Measurements from ENCODE around the gene EDIL3.

EDIL3 gene

DNA sequence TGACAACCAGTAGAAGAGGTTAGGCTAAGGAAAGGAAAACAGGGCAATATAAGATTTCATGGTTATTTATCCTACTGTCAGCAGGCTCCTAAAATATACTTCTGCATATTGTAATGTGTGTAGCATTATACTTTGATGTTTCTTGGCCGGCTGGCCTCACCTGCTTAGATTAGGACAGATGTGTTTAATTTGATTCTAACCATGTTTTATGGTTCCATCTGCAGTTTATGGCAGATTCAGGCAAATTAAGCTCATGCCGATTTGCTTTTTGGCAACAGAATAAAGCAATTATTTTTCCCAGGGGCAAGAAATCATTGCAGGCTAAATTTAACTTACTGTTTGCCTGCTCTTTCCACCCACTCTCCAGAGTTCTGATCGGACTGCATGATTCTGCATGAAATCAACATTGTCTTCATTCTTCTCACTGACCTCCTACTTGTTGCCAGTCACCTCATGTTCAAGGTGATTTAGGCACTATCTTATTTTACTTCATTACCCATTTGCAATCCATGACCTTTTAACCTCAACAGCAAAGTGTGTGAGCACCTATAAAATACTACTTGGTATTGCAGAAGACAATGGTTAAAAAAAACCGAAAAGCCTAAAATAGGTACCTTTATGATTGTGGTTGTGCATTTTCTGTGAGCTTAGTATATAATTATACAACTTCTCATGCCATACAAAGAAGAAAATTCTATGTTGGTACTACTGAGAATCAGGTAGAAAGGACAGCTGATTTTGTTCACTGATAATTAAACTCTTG, 125.2 kb downstream of the EDIL3 start:
- no peaks in the 10 kb centered on the region for H3K27me3 Mint-ChIP-seq
- H3K4me3 Mint-ChIP-seq, result no peak overlapping the region
- peaks cover 23% of the 10 kb centered on the region for H3K9me3 Mint-ChIP-seq
- peaks cover 1% of the 10 kb centered on the region for H3K36me3 Mint-ChIP-seq (ENCODE audit: insufficient read depth)
- no peaks in the 10 kb centered on the region for H3K4me1 Mint-ChIP-seq
- ATAC-seq (replicated peaks; ENCODE audit: extremely low read depth, poor library complexity, severe bottlenecking) (no peak), DNase-seq (ENCODE audit: low spot score in 2 of 2) (no peak)
- H3K27ac Mint-ChIP-seq (ENCODE audit: low read depth), result no peak overlapping the region

DNA sequence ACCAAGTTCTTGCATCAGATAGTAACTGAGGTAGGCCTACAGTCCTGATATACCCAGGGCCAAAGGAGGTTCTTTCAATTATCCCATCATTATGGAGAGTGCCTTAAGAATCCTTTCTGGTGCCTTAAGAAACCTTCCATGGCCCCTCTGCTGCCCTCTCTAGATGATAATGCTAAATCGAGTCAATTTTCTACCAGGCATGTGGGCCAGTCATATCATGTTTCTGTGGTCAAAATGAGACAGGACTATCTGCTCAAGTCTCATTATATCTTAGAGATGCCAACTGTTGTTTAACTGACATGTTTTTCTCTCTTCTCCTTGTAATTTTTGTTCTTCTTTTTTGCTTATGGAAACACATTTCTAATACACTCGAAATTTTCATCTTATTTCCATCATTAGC, 127.6 kb downstream of the EDIL3 start:
- H3K27ac Mint-ChIP-seq (ENCODE audit: low read depth), result no peak overlapping the region
- H3K9me3 Mint-ChIP-seq, result peaks cover 25% of the 10 kb centered on the region
- ATAC-seq (replicated peaks; ENCODE audit: extremely low read depth, poor library complexity, severe bottlenecking) (no peak), DNase-seq (ENCODE audit: low spot score in 2 of 2) (no peak)
- H3K36me3 Mint-ChIP-seq (ENCODE audit: insufficient read depth), result peaks cover 1% of the 10 kb centered on the region
- H3K4me3 Mint-ChIP-seq, result no peak overlapping the region
- no peaks in the 10 kb centered on the region for H3K27me3 Mint-ChIP-seq
- no peaks in the 10 kb centered on the region for H3K4me1 Mint-ChIP-seq

DNA sequence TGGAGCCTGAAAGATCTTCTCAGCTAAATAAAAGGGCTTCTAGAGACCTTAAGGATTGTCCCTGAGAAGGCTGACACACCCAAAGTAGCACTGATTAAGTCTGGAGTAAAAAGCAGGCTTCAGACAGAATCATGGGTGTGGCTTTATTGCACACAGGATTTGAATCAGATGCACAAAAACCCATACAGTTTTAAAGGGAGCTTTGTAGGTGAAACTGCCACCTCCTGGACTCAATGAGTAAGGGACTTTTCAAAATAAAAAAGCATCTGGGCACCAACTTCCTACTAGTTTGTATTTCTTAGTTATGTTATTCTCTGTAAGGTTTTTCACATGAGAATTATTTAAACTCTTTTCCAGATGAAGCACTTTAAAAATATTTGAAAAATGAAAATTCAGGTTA, 129.4 kb downstream of the EDIL3 start:
- ATAC-seq (replicated peaks; ENCODE audit: extremely low read depth, poor library complexity, severe bottlenecking) (no peak), DNase-seq (ENCODE audit: low spot score in 2 of 2) (no peak)
- no peak overlapping the region for H3K27ac Mint-ChIP-seq (ENCODE audit: low read depth)
- H3K4me3 Mint-ChIP-seq, result no peak overlapping the region
- peaks cover 1% of the 10 kb centered on the region for H3K36me3 Mint-ChIP-seq (ENCODE audit: insufficient read depth)
- H3K4me1 Mint-ChIP-seq, result no peaks in the 10 kb centered on the region
- peaks cover 25% of the 10 kb centered on the region for H3K9me3 Mint-ChIP-seq
- H3K27me3 Mint-ChIP-seq, result no peaks in the 10 kb centered on the region

DNA sequence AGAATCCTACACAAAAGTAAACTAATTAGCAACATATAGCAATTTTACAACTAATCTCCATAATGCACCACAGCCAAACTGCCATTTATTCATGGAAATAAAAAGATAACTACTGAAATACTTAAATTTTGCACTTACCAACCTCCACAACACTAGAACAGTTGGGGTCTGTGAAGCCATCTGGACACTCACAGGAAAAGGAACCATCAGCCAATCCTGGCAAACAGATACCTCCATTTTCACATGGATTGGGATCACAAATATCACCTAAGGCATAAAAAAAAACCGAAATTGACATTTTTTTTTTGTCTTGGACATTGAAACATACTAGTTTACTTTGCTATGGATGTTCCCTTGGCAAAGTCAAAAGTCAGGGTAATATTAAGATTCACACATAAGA, 130.7 kb downstream of the EDIL3 start:
- ATAC-seq (replicated peaks; ENCODE audit: extremely low read depth, poor library complexity, severe bottlenecking) (no peak), DNase-seq (ENCODE audit: low spot score in 2 of 2) (no peak)
- H3K27me3 Mint-ChIP-seq, result no peaks in the 10 kb centered on the region
- H3K27ac Mint-ChIP-seq (ENCODE audit: low read depth), result no peak overlapping the region
- peaks cover 16% of the 10 kb centered on the region for H3K9me3 Mint-ChIP-seq
- H3K4me3 Mint-ChIP-seq, result no peak overlapping the region
- no peaks in the 10 kb centered on the region for H3K4me1 Mint-ChIP-seq
- peaks cover 1% of the 10 kb centered on the region for H3K36me3 Mint-ChIP-seq (ENCODE audit: insufficient read depth)

DNA sequence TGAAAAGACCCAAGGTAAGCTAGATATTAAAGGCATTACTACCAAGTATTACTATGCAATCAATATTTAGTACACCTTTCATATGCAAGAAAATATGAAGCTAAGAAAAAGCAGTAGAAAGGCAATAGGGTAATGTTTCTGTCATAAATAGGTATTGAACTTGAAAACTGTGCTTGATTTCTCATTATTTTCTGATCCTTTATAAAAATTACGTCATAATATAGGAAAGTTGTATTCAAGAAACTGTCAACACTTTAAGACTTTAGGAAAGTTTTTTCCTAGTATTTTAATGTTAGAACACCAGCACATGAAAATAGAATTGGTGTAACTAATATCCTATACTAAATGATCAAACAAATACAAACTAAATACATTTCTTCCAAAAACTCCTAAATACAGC, 133.2 kb downstream of the EDIL3 start:
- no peaks in the 10 kb centered on the region for H3K27me3 Mint-ChIP-seq
- H3K4me1 Mint-ChIP-seq, result no peaks in the 10 kb centered on the region
- no peak overlapping the region for H3K27ac Mint-ChIP-seq (ENCODE audit: low read depth)
- ATAC-seq (replicated peaks; ENCODE audit: extremely low read depth, poor library complexity, severe bottlenecking) (no peak), DNase-seq (ENCODE audit: low spot score in 2 of 2) (no peak)
- H3K4me3 Mint-ChIP-seq, result no peak overlapping the region
- H3K36me3 Mint-ChIP-seq (ENCODE audit: insufficient read depth), result no peaks in the 10 kb centered on the region
- H3K9me3 Mint-ChIP-seq, result peaks cover 24% of the 10 kb centered on the region

DNA sequence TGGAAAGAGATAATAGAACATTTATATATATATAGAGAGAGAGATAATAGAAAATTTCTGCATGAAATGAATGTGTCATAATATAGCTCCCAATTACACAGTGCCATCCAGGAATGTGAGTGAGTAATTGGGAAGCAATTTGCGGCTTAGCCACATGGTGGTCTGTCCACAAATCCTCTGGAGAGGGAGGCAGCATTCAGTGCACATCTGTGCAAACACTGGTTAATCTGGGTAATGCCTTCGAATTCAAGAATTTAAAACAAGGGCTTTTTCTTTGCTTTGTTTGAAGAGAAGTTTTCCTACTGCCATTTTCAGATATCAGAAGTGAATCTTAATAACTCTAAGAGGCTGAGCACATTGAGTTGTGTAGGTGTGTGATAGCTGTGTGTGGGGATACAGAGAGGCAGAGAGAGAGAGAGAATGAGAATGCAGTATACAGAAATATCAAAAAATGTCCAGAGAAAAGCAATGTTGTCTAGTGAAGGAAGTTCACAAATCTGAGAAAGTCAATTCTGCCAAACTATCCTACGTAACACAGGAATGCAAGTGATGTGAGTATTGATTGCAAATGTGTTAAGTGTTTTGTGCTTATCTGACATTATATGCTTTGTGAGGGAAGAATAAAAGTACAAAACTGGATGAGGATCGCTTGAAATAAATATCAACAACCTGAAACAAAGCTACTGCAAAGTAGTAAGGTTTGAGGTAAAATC, 134.6 kb downstream of the EDIL3 start:
- H3K27me3 Mint-ChIP-seq, result no peaks in the 10 kb centered on the region
- ATAC-seq (replicated peaks; ENCODE audit: extremely low read depth, poor library complexity, severe bottlenecking) (no peak), DNase-seq (ENCODE audit: low spot score in 2 of 2) (no peak)
- H3K27ac Mint-ChIP-seq (ENCODE audit: low read depth), result no peak overlapping the region
- H3K36me3 Mint-ChIP-seq (ENCODE audit: insufficient read depth), result no peaks in the 10 kb centered on the region
- no peaks in the 10 kb centered on the region for H3K4me1 Mint-ChIP-seq
- H3K9me3 Mint-ChIP-seq, result peaks cover 16% of the 10 kb centered on the region
- H3K4me3 Mint-ChIP-seq, result no peak overlapping the region

DNA sequence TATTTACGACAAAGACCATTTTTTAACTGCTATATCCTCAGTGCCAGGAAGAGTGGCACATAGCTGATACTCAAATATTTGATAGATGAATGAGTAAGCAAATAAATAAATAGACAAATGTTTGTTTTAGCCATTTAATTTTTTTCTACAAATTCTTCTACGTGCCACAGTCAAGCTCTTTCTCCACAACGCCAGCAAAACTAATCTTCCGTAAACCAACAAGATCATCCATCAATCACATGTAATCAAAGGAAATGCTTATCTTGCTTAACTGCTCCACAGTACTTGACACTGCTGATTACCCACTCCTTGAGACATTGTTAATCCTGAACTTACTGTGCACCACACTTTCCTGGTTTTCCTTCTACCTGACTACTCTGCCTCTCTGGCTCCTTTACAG, 136.7 kb downstream of the EDIL3 start:
- no peak overlapping the region for H3K27ac Mint-ChIP-seq (ENCODE audit: low read depth)
- ATAC-seq (replicated peaks; ENCODE audit: extremely low read depth, poor library complexity, severe bottlenecking) (no peak), DNase-seq (ENCODE audit: low spot score in 2 of 2) (no peak)
- H3K27me3 Mint-ChIP-seq, result no peaks in the 10 kb centered on the region
- no peaks in the 10 kb centered on the region for H3K4me1 Mint-ChIP-seq
- H3K4me3 Mint-ChIP-seq, result no peak overlapping the region
- no peaks in the 10 kb centered on the region for H3K36me3 Mint-ChIP-seq (ENCODE audit: insufficient read depth)
- peaks cover 9% of the 10 kb centered on the region for H3K9me3 Mint-ChIP-seq

DNA sequence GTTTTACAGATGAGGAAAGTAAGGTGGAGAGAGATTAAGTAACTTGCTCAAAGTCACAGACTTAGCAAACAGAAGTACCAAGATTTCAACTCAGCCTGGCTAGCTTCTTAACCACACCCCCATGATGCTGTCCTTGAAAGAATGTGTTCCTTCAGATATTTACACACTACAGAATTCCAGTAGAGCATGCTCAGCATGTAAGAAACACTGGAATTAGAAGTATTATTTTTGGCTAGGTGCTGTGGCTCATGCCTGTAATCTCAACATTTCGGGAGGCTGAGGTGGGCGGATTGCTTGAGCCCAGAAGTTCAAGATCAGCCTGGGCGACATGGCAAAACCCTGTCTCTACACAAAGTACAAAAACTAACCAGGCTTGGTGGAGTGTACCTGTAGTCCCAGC, 142.4 kb downstream of the EDIL3 start:
- no peaks in the 10 kb centered on the region for H3K4me1 Mint-ChIP-seq
- no peak overlapping the region for H3K27ac Mint-ChIP-seq (ENCODE audit: low read depth)
- ATAC-seq (replicated peaks; ENCODE audit: extremely low read depth, poor library complexity, severe bottlenecking), result no peak
- DNase-seq (ENCODE audit: low spot score in 2 of 2), result no peak
- no peaks in the 10 kb centered on the region for H3K36me3 Mint-ChIP-seq (ENCODE audit: insufficient read depth)
- no peak overlapping the region for H3K4me3 Mint-ChIP-seq
- no peaks in the 10 kb centered on the region for H3K27me3 Mint-ChIP-seq
- peaks cover 5% of the 10 kb centered on the region for H3K9me3 Mint-ChIP-seq

DNA sequence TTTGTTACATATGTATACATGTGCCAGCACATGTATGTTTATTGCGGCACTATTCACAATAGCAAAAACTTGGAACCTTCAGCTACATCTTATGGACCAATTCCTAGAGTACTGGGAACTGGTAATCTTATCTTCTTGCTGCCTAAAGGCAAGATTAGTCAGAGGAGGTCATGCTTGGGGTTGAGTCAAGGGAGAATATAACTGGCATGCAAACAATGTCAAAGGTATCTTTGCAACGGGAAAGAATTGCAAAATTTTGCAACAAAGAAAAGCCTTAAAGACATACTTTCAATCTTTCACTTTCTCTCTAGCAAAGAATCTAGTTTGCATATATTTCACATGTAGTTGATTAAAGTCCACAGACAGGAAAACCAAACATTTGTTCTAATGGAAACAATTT, 145.2 kb downstream of the EDIL3 start:
- peaks cover 5% of the 10 kb centered on the region for H3K9me3 Mint-ChIP-seq
- H3K4me1 Mint-ChIP-seq, result no peaks in the 10 kb centered on the region
- ATAC-seq (replicated peaks; ENCODE audit: extremely low read depth, poor library complexity, severe bottlenecking) (no peak), DNase-seq (ENCODE audit: low spot score in 2 of 2) (no peak)
- H3K27me3 Mint-ChIP-seq, result no peaks in the 10 kb centered on the region
- no peak overlapping the region for H3K27ac Mint-ChIP-seq (ENCODE audit: low read depth)
- no peaks in the 10 kb centered on the region for H3K36me3 Mint-ChIP-seq (ENCODE audit: insufficient read depth)
- H3K4me3 Mint-ChIP-seq, result no peak overlapping the region

DNA sequence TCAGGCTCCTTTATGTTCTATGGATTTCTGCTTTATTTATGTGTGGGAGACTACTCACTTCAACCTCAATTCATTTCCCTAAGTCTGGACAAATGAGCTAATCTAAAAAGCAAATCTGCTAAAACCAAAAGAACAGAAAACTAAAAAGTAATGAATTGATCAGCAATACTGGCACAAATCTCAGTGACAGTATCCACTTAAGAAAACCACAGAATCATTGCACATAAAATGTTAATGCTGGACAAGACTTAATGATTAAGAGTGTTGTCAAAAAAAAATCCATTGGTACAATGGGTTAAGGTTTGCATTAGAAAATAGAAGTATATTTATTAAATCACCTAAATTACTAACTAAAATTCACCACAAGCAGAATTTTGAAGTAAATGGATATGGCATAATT, 147.6 kb downstream of the EDIL3 start:
- ATAC-seq (replicated peaks; ENCODE audit: extremely low read depth, poor library complexity, severe bottlenecking), result no peak
- H3K27me3 Mint-ChIP-seq, result no peaks in the 10 kb centered on the region
- H3K9me3 Mint-ChIP-seq, result peaks cover 5% of the 10 kb centered on the region
- H3K4me3 Mint-ChIP-seq, result no peak overlapping the region
- H3K36me3 Mint-ChIP-seq (ENCODE audit: insufficient read depth), result no peaks in the 10 kb centered on the region
- no peak for DNase-seq (ENCODE audit: low spot score in 2 of 2)
- no peaks in the 10 kb centered on the region for H3K4me1 Mint-ChIP-seq
- H3K27ac Mint-ChIP-seq (ENCODE audit: low read depth), result no peak overlapping the region

DNA sequence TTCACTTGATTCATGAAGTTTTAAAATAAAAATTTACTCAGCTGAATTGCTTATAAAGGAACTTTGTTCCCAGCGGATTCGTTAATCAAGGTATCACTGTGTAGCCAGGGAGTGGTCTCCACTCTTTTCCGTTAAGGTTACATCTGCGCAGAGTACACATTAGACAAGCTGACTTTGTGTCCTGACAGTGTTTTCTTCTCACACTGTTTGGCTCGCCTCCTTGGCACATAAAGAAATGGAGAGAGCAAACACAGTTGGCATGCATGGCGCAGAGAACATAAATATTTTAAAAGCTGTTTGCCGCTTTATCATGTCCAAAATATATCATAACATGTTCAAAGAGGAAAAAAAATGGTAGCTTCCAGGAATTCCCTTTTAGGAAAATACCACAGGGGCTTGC, 153.2 kb downstream of the EDIL3 start:
- Mint-ChIP-seq H3K27ac (ENCODE audit: low read depth) (no peak overlapping the region), H3K4me3 (no peak overlapping the region), H3K36me3 (ENCODE audit: insufficient read depth) (no peaks in the 10 kb centered on the region), H3K27me3 (no peaks in the 10 kb centered on the region), H3K9me3 (no peaks in the 10 kb centered on the region), H3K4me1 (no peaks in the 10 kb centered on the region)
- no peak for ATAC-seq (replicated peaks; ENCODE audit: extremely low read depth, poor library complexity, severe bottlenecking)
- DNase-seq (ENCODE audit: low spot score in 2 of 2), result no peak

DNA sequence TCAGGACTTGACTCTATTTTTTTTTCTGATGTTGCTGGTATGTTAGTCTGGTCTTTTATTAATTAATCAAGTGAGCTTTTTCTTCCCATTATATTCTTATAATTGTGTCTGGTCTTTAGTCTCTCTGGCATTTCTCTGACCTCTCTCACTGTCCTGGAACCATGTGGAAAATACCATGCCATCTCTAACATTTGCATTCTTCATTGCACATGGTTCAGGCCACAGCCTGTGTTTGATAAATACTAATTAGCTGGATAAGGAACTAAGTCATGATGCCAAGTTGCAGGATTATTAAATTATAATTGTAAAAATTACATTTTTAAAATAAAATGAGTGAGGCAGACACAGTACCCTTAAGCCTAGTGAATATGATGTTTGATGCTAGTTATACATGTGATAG, 155.6 kb downstream of the EDIL3 start:
- ATAC-seq (replicated peaks; ENCODE audit: extremely low read depth, poor library complexity, severe bottlenecking), result no peak
- no peaks in the 10 kb centered on the region for H3K36me3 Mint-ChIP-seq (ENCODE audit: insufficient read depth)
- H3K27me3 Mint-ChIP-seq, result no peaks in the 10 kb centered on the region
- DNase-seq (ENCODE audit: low spot score in 2 of 2), result no peak
- H3K27ac Mint-ChIP-seq (ENCODE audit: low read depth), result no peak overlapping the region
- no peaks in the 10 kb centered on the region for H3K9me3 Mint-ChIP-seq
- no peak overlapping the region for H3K4me3 Mint-ChIP-seq
- H3K4me1 Mint-ChIP-seq, result no peaks in the 10 kb centered on the region

DNA sequence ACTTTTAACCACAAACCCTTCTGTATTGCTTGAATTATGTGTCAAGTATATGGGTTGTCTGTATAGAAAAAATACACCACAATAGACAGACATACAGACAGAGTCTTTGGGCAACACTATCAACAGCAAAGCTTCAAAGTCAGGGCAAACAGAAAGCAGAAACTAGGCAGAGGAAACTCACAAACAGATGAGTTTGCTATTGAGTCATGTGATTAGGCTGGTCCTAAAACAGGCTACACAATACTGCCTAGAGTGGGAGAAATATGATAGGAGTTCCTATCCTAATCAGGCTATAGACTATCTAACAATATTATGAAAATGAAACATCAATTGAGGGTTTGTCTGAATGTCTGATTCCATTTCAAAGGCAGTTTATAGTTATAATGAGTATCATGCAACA, 156.4 kb downstream of the EDIL3 start:
- H3K27me3 Mint-ChIP-seq, result no peaks in the 10 kb centered on the region
- no peak overlapping the region for H3K27ac Mint-ChIP-seq (ENCODE audit: low read depth)
- DNase-seq (ENCODE audit: low spot score in 2 of 2) (no peak), ATAC-seq (replicated peaks; ENCODE audit: extremely low read depth, poor library complexity, severe bottlenecking) (no peak)
- no peaks in the 10 kb centered on the region for H3K36me3 Mint-ChIP-seq (ENCODE audit: insufficient read depth)
- H3K4me1 Mint-ChIP-seq, result no peaks in the 10 kb centered on the region
- no peak overlapping the region for H3K4me3 Mint-ChIP-seq
- no peaks in the 10 kb centered on the region for H3K9me3 Mint-ChIP-seq
